HG02623 (cell line): Measurements from ENCODE around the gene VRK3.
"Not testable (repeated sequence)": the region's sequence is repeated elsewhere in the genome, so short reads cannot be mapped to it uniquely, and the experiment has no call there.

ENCODE experiments used
- ATAC-seq: cut with Tn5 transposase; IDR thresholded peaks from one replicate; pipeline ENCODE4 v1.9.1; 2021; ENCODE audit warnings: moderate library complexity; ENCODE audit not compliant: unreplicated experiment

The VRK3 gene

GRCh38 chr19:49958144-49958543, 67.0 kb downstream of the VRK3 start:
- ATAC-seq: not testable (repeated sequence)

DNA sequence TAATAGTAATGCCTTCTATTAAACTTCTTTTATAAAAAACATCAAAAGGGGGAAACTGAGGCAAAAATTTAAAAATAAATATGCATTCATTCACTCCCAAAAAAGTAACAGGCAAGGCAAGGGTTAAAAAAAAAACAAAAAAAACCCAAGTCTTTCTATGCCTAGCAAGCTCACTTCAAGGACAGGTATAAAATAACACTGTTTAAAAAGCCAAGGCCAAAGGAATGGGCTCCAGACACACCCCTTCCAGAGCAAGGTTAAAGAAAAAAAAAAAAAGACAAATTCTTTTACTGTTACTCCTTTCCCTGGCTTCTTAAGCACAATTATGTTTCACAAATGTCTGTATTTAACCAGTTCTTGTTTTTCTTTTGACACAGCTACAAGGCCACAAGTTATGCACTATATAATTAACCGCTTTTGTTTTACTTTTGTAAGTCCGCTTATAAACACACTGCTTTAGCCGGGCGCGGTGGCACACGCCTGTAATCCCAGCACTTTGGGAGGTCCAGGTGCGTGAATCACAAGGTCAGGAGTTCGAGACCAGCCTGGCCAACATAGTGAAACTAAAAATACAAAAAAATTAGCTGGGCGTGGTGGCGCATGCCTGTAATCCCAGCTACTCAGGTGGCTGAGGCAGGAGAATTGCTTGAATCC, 67.8 kb downstream of the VRK3 start:
- ATAC-seq: no peak

- ATAC-seq: no peak
Measured at GRCh38 chr19:49956115-49956495, 69.1 kb downstream of the VRK3 start.

GRCh38 chr19:49954933-49955332, 70.2 kb downstream of the VRK3 start:
- ATAC-seq: no peak

GRCh38 chr19:49954092-49954829, 70.9 kb downstream of the VRK3 start:
- ATAC-seq: no peak

DNA sequence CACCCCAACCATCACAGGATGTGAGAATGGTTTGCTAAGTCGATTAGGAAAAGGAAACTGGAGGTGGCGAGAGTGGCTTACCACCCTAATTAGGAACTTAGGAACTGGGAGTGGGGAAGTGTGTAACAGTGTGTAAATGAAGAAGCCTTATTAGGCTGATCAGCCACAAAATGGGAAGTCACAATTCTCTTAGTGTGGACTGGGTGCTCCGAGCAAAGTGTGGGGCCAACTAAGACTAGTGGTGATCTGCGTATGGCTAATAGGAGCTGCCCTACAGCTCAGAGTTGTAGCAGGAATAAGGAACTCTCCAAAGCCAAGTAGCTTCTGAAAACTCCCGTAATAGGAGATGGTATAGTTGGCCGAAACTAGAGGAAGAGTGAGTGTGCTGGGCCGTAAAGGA, 71.8 kb downstream of the VRK3 start:
- no peak for ATAC-seq

GRCh38 chr19:49952906-49953305, 72.3 kb downstream of the VRK3 start:
- ATAC-seq: no peak

GRCh38 chr19:49952479-49952836, 72.7 kb downstream of the VRK3 start:
- no peak for ATAC-seq

- no peak for ATAC-seq
Measured at GRCh38 chr19:49951806-49952478, 73.2 kb downstream of the VRK3 start.

DNA sequence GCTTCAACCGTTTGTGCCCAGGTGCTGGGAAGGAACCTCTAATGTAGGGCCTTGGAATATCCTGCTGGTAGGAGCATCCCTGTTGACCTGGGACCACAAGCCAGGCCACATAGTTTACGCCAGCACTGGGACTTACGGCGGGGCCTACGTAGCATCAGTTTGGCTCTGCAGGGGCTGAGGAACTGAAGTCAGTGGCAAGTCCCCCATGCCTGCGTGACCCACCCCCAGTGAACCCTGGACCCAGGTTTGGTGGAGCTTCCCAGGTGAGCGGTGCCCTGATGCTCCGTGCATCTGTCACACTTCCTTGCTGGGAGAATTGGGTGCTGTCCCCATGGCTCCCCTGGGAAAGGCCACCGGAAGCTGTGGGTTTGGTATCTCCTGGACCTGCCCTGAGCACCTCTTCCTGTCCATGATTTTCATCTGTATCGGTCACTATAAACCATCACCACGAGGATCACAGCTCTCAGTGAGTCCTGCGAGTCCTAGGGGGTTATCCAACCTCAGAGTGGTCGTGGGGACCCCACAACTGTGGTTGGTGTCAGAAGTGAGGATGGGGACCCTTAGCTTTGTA, 74.1 kb downstream of the VRK3 start:
- no peak for ATAC-seq

DNA sequence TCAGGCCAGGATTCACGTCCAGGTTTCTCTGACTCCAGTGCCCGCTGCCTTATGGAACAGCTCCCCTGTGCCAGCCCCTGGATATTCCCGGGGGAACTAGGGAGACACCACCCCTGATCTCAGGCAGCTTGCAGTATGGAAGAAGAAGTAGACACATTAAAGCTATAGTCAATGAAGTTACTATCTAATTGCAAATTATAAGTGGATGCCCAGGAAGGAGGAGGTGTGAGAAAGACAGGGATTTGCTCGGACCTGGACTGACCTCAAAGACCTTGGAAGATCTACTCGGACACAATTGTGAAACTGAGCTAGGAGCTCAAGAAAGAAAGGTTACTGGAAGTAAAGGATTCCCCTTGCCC, 74.6 kb downstream of the VRK3 start:
- ATAC-seq: no peak

DNA sequence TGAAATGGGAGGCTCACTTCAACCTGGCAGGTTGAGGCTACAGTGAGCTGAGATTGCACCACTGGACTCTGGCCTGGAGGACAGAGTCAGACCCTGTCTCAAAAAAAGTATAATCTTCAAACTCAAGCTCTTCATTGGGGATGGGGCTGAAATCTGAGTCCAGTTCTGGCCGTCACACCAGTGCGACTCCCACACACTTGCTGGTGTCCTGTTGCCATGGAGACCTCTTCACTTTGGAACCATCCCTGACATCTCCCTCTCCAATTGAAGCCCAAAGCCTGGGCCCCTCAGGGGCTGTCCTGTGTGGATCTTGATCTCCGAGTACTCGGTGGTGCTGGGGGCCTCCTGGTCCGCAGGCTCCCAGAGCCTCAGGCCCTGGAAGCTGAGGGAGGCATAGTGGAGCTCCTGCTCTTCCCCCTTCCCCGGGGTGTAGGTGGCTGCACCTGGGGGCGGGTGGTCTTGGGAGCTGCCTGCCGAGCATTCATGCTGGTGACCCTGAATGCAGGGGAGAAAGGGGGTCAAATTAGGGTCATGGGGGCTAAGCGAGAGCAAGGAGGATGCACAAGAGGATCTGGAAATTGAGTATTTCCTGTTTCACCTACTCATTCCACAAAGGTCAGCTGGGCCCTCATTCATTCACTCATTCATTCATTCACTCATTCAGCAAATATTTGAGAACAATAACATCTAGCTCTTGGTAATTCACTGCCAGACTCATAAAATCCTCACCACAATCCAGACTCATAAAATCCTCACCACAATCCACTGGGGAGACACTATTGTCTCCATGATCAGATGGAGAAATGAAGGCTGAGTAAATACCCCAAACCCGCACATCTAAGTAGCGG, 75.2 kb downstream of the VRK3 start:
- ATAC-seq: no peak

DNA sequence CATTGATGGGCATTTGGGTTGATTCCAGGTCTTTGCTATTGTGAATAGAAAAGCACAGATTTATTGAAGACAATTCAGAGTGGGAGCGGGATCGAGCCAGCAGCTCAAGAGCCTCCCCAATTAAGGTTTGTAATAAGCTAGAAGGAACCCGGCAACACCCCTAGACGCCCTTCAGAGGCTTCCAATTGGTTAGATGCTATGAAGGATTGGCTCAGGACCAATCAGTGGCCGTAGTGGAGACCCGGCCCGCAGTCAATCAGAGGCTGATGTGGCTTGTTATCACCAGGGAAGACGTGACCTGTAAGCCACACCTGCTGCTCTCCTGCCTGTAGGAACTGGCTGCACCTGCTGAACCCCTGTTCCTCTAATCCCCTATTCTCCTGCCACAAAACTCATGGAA, 78.8 kb downstream of the VRK3 start:
- ATAC-seq: no peak

DNA sequence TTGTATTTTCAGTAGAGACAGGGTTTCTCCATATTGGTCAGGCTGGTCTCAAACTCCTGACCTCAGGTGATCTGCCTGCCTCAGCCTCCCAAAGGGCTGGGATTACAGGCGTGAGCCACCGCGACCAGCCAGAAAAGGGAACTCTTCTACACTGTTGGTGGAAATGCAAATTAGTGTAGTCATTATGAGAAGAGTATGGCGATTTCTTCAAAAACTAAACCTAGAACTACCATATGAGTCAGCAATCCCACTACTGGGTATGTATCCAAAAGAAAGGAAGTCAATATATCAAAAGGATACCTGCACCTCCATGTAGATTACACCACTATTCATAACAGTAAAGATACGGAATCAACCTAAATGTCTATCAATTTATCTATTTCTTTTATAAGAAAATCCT, 80.6 kb downstream of the VRK3 start:
- ATAC-seq: not testable (repeated sequence)

GRCh38 chr19:49940482-49940791, 84.7 kb downstream of the VRK3 start:
- ATAC-seq: no peak

GRCh38 chr19:49939721-49940481, 85.3 kb downstream of the VRK3 start:
- no peak for ATAC-seq

- no peak for ATAC-seq
Measured at GRCh38 chr19:49938662-49939061, 86.5 kb downstream of the VRK3 start.

- no peak for ATAC-seq
Measured at GRCh38 chr19:49937750-49938381, 87.3 kb downstream of the VRK3 start.

DNA sequence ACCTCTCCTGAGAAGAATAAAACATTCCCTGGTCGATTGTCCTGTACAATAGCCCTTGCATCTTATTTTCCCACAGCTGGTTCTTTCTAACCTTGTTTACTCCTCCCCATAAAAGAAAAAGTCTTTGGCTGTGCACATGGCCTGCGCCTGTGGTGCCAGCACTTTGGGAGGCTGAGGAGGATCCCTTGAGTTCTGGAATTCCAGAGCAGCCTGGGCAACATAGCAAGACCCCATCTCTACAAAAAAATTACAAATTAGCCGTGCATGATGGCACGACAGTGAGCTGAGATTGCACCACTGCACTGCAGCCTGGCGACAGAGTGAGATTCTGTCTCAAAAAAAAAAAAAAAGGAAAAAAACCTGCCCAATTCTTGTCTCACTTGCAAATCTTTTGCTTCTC, 88.6 kb downstream of the VRK3 start:
- no peak for ATAC-seq

GRCh38 chr19:49933643-49934042, 91.5 kb downstream of the VRK3 start:
- ATAC-seq: no peak
